Gastrocnemius medialis (tissue), 4 donors: Measurements from ENCODE around the gene EIF2D. TPM values are rescaled to one million over a fixed set of nuclear protein-coding genes. Genes with fewer than 3 reads are reported as not detected.

Experiments used
- ATAC-seq, 2 donors: fragments of 150-250 bp; one replicate each; pipeline ENCODE4 v1.9.1; 2016
- DNase-seq, 2 donors: peaks; one replicate each; pipeline ENCODE4 v3.0.0-alpha.2; 2019
- H3K27ac ChIP-seq, 4 donors: fragments of 200-600 bp; sonication (generic); 1 replicate in 1 of 4; 2 replicates in 3 of 4; pipeline ENCODE4 v1.5.1; 2016 to 2018; ENCODE audit warnings: mild to moderate bottlenecking in 2 of 4, moderate library complexity in 1 of 4
- H3K27me3 ChIP-seq, 3 donors: fragments of 200-600 bp; sonication (generic) in 2 of 3; 1 replicate in 1 of 3; 2 replicates in 2 of 3; pipeline versions ENCODE4 v1.5.1 to v1.6.0; 2016 to 2019; ENCODE audit warnings: mild to moderate bottlenecking in 1 of 3, moderate library complexity in 1 of 3
- H3K36me3 ChIP-seq, 2 donors: fragments of 200-600 bp; sonication (generic) in 1 of 2; one replicate each; pipeline ENCODE4 v1.5.1; 2017 to 2018
- H3K4me1 ChIP-seq, 2 donors: fragments of 200-600 bp; sonication (generic) in 1 of 2; one replicate each; pipeline ENCODE4 v1.5.1; 2016 to 2017; ENCODE audit warnings: mild to moderate bottlenecking in 2 of 2
- H3K4me3 ChIP-seq, 4 donors: fragments of 200-600 bp; sonication (generic) in 3 of 4; 1 replicate in 1 of 4; 2 replicates in 3 of 4; pipeline ENCODE4 v1.5.1; 2016 to 2019; ENCODE audit warnings: mild to moderate bottlenecking in 2 of 4
- H3K9me3 ChIP-seq, 3 donors: fragments of 200-600 bp; sonication (generic) in 2 of 3; 1 replicate in 1 of 3; 2 replicates in 2 of 3; pipeline ENCODE4 v1.5.1; 2016 to 2019
- POLR2A ChIP-seq, 2 donors: fragments of 450-650 bp; IDR thresholded peaks; one replicate each; pipeline ENCODE4 v1.6.1; 2017; ENCODE audit warnings: antibody characterized with exemption in 2 of 2, mild to moderate bottlenecking in 2 of 2, moderate library complexity in 2 of 2
- in situ Hi-C, 4 donors: fragments of 200-750 bp; cut with MboI; loops; one replicate each; pipeline versions ENCODE4 v1.15.0 to v1.8.0; 2017; ENCODE audit warnings: low sequenced_read_pairs in 4 of 4
- intact Hi-C: fragments of 100-400 bp; cut with DNase I; formaldehyde crosslinking; loops from one replicate; pipeline ENCODE4 v1.15.1; 2023; ENCODE audit warnings: low total_unique reads
- total RNA-seq, 4 donors: library from RNA; depleted of rRNA; stranded (reverse); fragments of >200 nt; gene quantifications; one replicate each; pipeline versions ENCODE4 v1.1.0 to v1.2.3, GENCODE V29; 2016
- TF ChIP-seq, protein P1 (sequence below), 5 experiments: fragments of 450-650 bp in 3 of 5; fragments of 200-600 bp in 2 of 5; sonication (generic) in 2 of 5; IDR thresholded peaks in 4 of 5; conservative IDR thresholded peaks in 1 of 5; 1 replicate in 4 of 5; 2 replicates in 1 of 5; pipeline ENCODE4 v1.5.1; 2016 to 2019; ENCODE audit warnings: antibody characterized with exemption in 5 of 5, mild to moderate bottlenecking in 3 of 5, moderate library complexity in 3 of 5

EIF2D gene
- total RNA-seq, 4 donors from 2014 or later, result 23.7 to 61.2 (median 38.6) TPM

DNA sequence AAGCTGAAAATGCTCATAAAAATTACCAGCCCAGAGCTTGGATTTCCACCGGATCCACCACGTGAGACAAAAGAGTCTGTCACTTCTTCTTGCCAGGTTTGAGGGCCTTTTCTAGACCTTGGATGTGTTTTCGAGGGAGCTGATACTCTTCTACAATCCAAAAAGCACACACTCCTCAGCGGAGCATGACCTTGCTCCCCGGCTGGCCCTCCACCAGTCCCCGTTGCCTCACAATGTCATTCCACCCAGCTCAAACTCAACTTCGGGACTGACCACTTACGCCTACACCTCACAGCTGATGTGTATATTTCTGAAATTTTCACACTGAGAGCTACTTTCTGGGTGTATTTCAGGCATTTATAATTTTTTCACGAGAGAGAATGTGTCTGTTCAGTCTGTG is 20.6 kb downstream of the EIF2D start:
- peaks cover 7 to 8% of the 10 kb centered on the region in 2 donors for H3K4me1 ChIP-seq
- in situ Hi-C loops (no loop called here), intact Hi-C loops (no loop called here)
- H3K36me3 ChIP-seq, result peaks cover 3 to 90% of the 10 kb centered on the region in 2 donors
- H3K9me3 ChIP-seq, result no peaks in the 10 kb centered on the region
- no peak overlapping the region for H3K4me3 ChIP-seq
- no peaks in the 10 kb centered on the region for H3K27me3 ChIP-seq
- ATAC-seq (no peak), DNase-seq (no peak)
- TF ChIP-seq POLR2A (IDR thresholded peaks at IDR 0.05), result no peak
- TF ChIP-seq, protein P1, sequence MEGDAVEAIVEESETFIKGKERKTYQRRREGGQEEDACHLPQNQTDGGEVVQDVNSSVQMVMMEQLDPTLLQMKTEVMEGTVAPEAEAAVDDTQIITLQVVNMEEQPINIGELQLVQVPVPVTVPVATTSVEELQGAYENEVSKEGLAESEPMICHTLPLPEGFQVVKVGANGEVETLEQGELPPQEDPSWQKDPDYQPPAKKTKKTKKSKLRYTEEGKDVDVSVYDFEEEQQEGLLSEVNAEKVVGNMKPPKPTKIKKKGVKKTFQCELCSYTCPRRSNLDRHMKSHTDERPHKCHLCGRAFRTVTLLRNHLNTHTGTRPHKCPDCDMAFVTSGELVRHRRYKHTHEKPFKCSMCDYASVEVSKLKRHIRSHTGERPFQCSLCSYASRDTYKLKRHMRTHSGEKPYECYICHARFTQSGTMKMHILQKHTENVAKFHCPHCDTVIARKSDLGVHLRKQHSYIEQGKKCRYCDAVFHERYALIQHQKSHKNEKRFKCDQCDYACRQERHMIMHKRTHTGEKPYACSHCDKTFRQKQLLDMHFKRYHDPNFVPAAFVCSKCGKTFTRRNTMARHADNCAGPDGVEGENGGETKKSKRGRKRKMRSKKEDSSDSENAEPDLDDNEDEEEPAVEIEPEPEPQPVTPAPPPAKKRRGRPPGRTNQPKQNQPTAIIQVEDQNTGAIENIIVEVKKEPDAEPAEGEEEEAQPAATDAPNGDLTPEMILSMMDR (IDR thresholded peaks at IDR 0.05 in 4 of 5, conservative IDR thresholded peaks at IDR 0.05 in 1 of 5), result no peak
- peak overlapping the region in 2 of 4 donors; percentile 17 to 74 for H3K27ac ChIP-seq

DNA sequence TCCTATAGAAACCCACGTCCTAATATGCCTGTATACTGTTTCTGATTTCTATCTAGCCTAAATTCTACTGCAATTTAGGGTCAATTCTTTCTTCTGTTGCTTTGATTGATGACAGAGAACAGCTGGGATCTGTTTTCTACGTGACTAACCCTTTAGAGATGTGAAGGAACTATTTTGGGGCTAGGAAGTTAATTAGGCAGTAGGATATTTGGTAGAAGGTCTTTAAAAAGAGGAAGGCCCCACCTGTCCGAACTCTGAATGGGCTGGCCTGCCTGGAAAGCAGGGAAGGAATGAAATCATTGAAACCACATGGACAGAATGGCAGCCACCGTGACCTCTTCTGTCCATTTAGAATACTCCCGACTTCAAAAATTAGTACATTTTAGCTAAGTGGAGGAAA is 21.0 kb downstream of the EIF2D start:
- H3K27ac ChIP-seq, result peak overlapping the region in 2 of 4 donors; percentile 39 to 74
- in situ Hi-C loops (no loop called here), intact Hi-C loops (no loop called here)
- H3K4me3 ChIP-seq, result no peak overlapping the region
- no peaks in the 10 kb centered on the region for H3K9me3 ChIP-seq
- H3K27me3 ChIP-seq, result no peaks in the 10 kb centered on the region
- peaks cover 3 to 86% of the 10 kb centered on the region in 2 donors for H3K36me3 ChIP-seq
- no peak for DNase-seq
- no peak for TF ChIP-seq POLR2A (IDR thresholded peaks at IDR 0.05)
- TF ChIP-seq, protein P1 (IDR thresholded peaks at IDR 0.05 in 4 of 5, conservative IDR thresholded peaks at IDR 0.05 in 1 of 5), result no peak
- H3K4me1 ChIP-seq, result peaks cover 7 to 8% of the 10 kb centered on the region in 2 donors
- ATAC-seq, result no peak

DNA sequence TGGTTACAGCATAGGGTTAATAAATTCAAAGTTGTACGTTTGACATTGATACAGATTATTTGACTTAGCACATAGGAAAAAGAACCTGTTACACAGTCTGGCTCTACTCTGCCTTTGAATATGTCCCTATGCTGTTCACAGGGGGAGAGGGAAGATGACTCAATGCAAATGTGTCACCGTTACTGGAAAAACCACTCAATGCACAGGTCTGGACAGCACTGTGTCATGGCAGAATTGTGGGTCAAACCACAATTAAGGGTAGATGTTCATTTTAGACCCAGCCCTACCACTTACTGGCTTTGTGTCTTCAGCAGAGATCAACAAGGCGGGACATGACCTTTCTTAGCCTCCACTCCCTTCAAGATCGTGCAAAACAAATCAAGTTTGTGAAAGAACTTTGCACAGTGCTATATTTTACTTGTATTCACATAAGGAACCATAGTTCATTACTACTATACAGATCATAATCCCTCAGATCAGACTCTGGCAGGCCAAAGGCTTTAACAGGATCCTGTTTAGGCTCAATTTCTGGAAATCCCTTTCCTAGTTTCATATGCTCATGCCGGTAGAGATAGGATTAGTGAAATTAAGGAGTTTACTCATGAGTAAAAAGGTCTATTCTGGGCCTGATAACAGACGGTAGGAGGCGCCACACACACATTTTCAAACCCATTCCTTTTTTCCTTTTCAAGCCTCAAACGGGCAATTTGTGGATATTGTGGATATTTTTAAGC is 22.1 kb downstream of the EIF2D start:
- in situ Hi-C loops (no loop called here), intact Hi-C loops (no loop called here)
- TF ChIP-seq, protein P1 (IDR thresholded peaks at IDR 0.05 in 4 of 5, conservative IDR thresholded peaks at IDR 0.05 in 1 of 5), result no peak
- TF ChIP-seq POLR2A (IDR thresholded peaks at IDR 0.05), result no peak

DNA sequence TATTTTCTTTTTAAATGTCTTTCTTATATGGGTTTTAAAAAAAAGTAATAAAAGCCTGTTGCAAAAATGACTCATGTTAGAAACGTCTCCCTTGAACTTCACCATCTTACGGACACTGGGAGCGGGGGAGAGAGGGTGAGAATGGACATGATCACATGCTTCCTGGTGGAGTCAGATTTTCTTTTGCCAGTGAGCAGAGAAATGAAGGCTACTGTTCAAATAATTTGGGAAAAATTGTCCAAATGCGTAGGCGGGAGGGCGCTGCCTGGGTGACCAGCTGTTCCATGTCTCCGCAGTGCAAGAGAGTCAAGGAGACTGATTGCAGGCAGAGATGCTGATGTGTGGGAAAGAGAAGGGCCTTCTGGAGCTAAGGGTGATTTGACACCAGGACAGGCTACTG is 23.1 kb downstream of the EIF2D start:
- ATAC-seq, result no peak
- H3K27ac ChIP-seq, result peak overlapping the region in 1 of 4 donors; percentile 7
- intact Hi-C loops, result no loop called here
- H3K27me3 ChIP-seq, result no peaks in the 10 kb centered on the region
- no peak overlapping the region for H3K4me3 ChIP-seq
- peaks cover 0 to 75% of the 10 kb centered on the region in 2 donors for H3K36me3 ChIP-seq
- TF ChIP-seq, protein P1 (IDR thresholded peaks at IDR 0.05 in 4 of 5, conservative IDR thresholded peaks at IDR 0.05 in 1 of 5), result no peak
- no peak for TF ChIP-seq POLR2A (IDR thresholded peaks at IDR 0.05)
- H3K4me1 ChIP-seq, result peaks cover 7 to 8% of the 10 kb centered on the region in 2 donors
- DNase-seq, result no peak
- H3K9me3 ChIP-seq, result no peaks in the 10 kb centered on the region
- in situ Hi-C loops, result loop anchor here in 1 of 4 donors (10.0 kb wide), 1 partner anchor 104 kb away; no protein-coding TSS in a partner anchor

More for the DNA sequence above, 22.1 kb downstream of the EIF2D start:
- Histone ChIP-seq H3K27ac (no peak overlapping the region), H3K9me3 (no peaks in the 10 kb centered on the region), H3K27me3 (no peaks in the 10 kb centered on the region), H3K4me1 (peaks cover 7 to 8% of the 10 kb centered on the region in 2 donors), H3K36me3 (peaks cover 0 to 84% of the 10 kb centered on the region in 2 donors), H3K4me3 (no peak overlapping the region)
- ATAC-seq, result no peak
- no peak for DNase-seq
